Measurements from ENCODE around the gene DNAJC17.

DNA sequence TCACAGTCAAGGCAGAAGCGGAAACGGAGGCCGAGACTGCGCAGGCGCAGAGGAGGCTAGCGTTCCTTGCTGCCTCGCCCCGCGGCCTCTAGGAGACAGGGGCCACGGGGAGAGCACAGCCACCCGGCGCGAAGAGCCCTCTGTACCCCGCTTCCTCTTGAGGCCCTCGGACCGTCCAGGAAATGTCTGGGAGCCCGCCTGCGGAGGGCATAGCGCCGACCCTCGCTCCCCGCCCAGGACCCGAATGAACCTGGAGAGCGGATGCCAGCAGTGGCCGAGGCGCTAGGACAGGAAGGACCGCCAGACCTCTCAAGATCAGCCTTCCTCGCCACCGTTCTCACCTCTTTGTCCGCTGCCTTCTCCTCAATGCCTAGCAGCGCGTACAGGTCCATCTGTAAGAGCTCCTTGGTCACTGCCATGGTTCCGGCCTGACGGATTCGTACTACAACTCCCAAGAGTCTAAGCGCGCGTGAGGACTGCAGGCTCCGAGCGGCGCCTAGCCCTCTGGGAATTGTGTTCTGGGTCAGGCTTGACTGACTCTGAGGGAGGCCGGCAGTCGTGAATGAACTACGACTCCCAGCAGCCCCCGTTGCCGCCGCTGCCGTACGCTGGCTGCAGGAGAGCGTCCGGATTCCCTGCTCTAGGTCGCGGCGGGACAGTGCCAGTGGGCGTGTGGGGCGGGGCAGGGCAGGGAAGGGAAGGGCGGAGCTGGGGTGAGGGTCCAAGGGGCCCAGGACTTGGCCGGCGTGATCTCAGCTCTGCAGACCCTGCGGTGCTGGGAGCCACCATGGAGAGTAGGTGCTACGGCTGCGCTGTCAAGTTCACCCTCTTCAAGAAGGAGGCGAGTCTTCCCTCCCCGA lies at the start of gene DNAJC17, which contains the start of gene ZFYVE19:
- TF ChIP-seq CTCF (conservative IDR thresholded peaks at IDR 0.05; ENCODE audit: low read length) = no peak
- TF ChIP-seq EZH2phosphoT487 (IDR thresholded peaks at IDR 0.05; ENCODE audit: borderline replicate concordance, low read depth, low read length) = no peak

Data from OCI-LY7 (cell line).